OCI-LY3 (cell line): ENCODE results near the gene GALR2.
"Not testable (repeated sequence)": the region's sequence is repeated elsewhere in the genome, so short reads cannot be mapped to it uniquely, and the experiment has no call there.

Experiments
- H2AFZ ChIP-seq: fragments of 200-600, 300-600 bp; shearing (Covaris generic); 2 replicates; pipeline ENCODE4 v1.6.0; 2014; ENCODE audit warnings: antibody characterized with exemption, low read depth, low read length
- H3K27ac ChIP-seq: fragments of 200-600, 300-600 bp; sonication (generic); 2 replicates; pipeline ENCODE4 v1.5.1; 2014; ENCODE audit warnings: mild to moderate bottlenecking, low read length, moderate library complexity, mixed read lengths
- H3K27me3 ChIP-seq: fragments of 200-600, 300-600 bp; sonication (generic); 2 replicates; pipeline ENCODE4 v1.6.1; 2014; ENCODE audit warnings: low read depth, low read length, mixed read lengths
- H3K36me3 ChIP-seq: fragments of 200-600, 300-600 bp; sonication (generic); replicated peaks from 2 replicates; pipeline ENCODE3; 2014; ENCODE audit warnings: low read depth, low read length, mixed read lengths
- H3K4me1 ChIP-seq: fragments of 300-600, 200-600 bp; sonication (generic); 2 replicates; pipeline ENCODE4 v1.6.1; 2014; ENCODE audit warnings: low read length, mixed read lengths
- H3K4me2 ChIP-seq: fragments of 200-600, 300-600 bp; sonication (generic); 2 replicates; pipeline ENCODE4 v1.6.1; 2014; ENCODE audit warnings: low read length, mixed read lengths
- H3K4me3 ChIP-seq: fragments of 300-600, 200-600 bp; sonication (generic); 2 replicates; pipeline ENCODE4 v1.5.1; 2014; ENCODE audit warnings: antibody characterized with exemption, mild to moderate bottlenecking, low read length, moderate library complexity
- H3K79me2 ChIP-seq: fragments of 300-600, 200-600 bp; shearing (Covaris generic); 2 replicates; pipeline ENCODE4 v1.6.1; 2014; ENCODE audit warnings: mild to moderate bottlenecking, low read length, mixed read lengths
- H3K9ac ChIP-seq: fragments of 300-600, 200-600 bp; shearing (Covaris generic); 2 replicates; pipeline ENCODE4 v1.6.0; 2014; ENCODE audit warnings: mild to moderate bottlenecking, low read length, moderate library complexity
- H3K9me3 ChIP-seq: fragments of 200-600, 300-600 bp; shearing (Covaris generic); 2 replicates; pipeline ENCODE4 v1.6.1; 2014; ENCODE audit warnings: low read length, mixed read lengths; ENCODE audit not compliant: insufficient read depth
- H4K20me1 ChIP-seq: fragments of 200-600, 300-600 bp; sonication (generic); 2 replicates; pipeline ENCODE4 v1.6.1; 2016; ENCODE audit warnings: low read length, mixed read lengths; ENCODE audit not compliant: insufficient read depth
- CTCF ChIP-seq: fragments of 200-600, 300-600 bp; sonication (generic); IDR thresholded peaks from 2 replicates; pipeline ENCODE4 v1.5.1; 2014; ENCODE audit warnings: antibody characterized with exemption, low read length, low read depth
- EZH2phosphoT487 ChIP-seq: fragments of 200-600 bp; shearing (Covaris generic); IDR thresholded peaks from 2 replicates; pipeline ENCODE4 v1.6.1; 2018; ENCODE audit warnings: antibody characterized with exemption, mixed run types, low read depth

GALR2 gene

GRCh38 chr17:76077584-76078110, 3.1 kb downstream of the GALR2 start:
- H3K27me3 ChIP-seq = peaks cover 11% of the 10 kb centered on the region
- TF ChIP-seq EZH2phosphoT487 = no peak
- no peak for TF ChIP-seq CTCF
- peaks cover 4% of the 10 kb centered on the region; the same call in 1 of the 2 replicates for H3K79me2 ChIP-seq
- no peaks in the 10 kb centered on the region for H4K20me1 ChIP-seq
- H3K4me2 ChIP-seq = no peak overlapping the region
- no peak overlapping the region for H3K9ac ChIP-seq
- H2AFZ ChIP-seq = no peak overlapping the region
- peaks cover 1% of the 10 kb centered on the region for H3K36me3 ChIP-seq
- H3K27ac ChIP-seq = no peak overlapping the region
- no peaks in the 10 kb centered on the region for H3K4me1 ChIP-seq
- H3K9me3 ChIP-seq = no peaks in the 10 kb centered on the region
- no peak overlapping the region for H3K4me3 ChIP-seq

- H3K27me3 ChIP-seq = peaks cover 11% of the 10 kb centered on the region
Observed at GRCh38 chr17:76078370-76078769, 3.8 kb downstream of the GALR2 start.

DNA sequence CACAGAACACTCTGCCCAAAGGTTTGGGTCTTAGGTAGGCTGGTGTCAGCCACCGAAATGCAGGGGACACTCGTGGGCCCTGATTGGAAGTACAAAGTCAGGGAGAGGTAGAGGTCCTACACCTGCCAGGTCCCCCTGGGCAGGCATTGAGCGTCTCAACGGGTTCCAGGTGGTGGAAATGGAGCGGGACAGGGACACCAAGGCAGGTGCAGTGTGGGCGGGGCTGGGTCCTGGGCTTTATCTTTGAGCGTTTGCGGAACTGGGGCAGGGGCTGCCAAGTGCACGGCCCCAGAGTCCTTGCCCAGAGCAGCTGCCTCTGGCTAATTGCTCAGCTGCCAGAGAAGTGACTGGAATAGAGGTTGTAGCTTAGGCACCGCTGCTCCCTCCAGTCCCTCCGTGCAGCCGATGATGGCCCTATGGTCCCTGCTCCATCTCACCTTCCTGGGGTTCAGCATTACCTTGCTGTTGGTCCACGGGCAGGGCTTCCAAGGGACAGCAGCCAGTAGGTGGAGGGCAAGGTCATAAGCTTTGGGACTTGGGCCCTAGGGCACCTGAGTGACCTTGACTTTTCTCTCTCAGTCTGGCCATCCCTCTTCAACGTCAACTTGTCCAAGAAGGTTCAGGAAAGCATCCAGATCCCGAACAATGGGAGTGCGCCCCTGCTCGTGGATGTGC, 4.4 kb downstream of the GALR2 start, which contains the start of gene ZACN:
Gene ZACN, plus strand, starts transcription at position 323 of the 675 bp plus-strand sequence. Its CDS starts 83 bp downstream, at position 406.
- H3K36me3 ChIP-seq = peaks cover 4% of the 10 kb centered on the region
- no peaks in the 10 kb centered on the region for H4K20me1 ChIP-seq
- H3K79me2 ChIP-seq = no peaks in the 10 kb centered on the region
- H3K9ac ChIP-seq = no peak within 1 kb of the TSS
- H3K4me1 ChIP-seq = no peaks in the 10 kb centered on the region
- no peak within 1 kb of the TSS for H2AFZ ChIP-seq
- no peaks in the 10 kb centered on the region for H3K9me3 ChIP-seq
- no peak within 1 kb of the TSS for H3K4me2 ChIP-seq
- no peak within 1 kb of the TSS for H3K27ac ChIP-seq
- H3K4me3 ChIP-seq = no peak within 1 kb of the TSS
- no peak for TF ChIP-seq CTCF
- no peak for TF ChIP-seq EZH2phosphoT487
- peaks cover 11% of the 10 kb centered on the region for H3K27me3 ChIP-seq

More at GRCh38 chr17:76078370-76078769, 3.8 kb downstream of the GALR2 start:
- H3K4me2 ChIP-seq, H3K4me1 ChIP-seq, H3K36me3 ChIP-seq, H3K79me2 ChIP-seq, H2AFZ ChIP-seq, H3K9me3 ChIP-seq, H3K4me3 ChIP-seq, H4K20me1 ChIP-seq, H3K27ac ChIP-seq, H3K9ac ChIP-seq: not testable (repeated sequence)

DNA sequence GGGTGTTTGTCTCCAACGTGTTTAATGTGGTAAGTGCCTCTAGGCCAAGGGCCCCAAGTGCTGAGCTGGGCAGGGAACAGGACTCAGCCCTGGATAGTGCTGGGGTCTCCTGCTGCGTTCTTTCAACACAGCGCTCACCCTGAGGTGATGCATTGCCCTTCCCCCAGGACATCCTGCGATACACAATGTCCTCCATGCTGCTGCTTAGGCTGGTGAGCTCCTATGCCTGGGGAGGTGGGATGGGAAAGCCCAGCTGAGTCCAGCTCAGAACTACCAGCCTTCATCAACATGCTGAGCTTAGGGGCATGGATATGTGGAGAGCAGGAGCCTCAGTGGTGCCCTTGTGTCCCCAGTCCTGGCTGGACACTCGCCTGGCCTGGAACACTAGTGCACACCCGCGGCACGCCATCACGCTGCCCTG, 5.0 kb downstream of the GALR2 start:
- peaks cover 4% of the 10 kb centered on the region for H3K36me3 ChIP-seq
- H2AFZ ChIP-seq = no peak overlapping the region
- no peak for TF ChIP-seq CTCF
- TF ChIP-seq EZH2phosphoT487 = no peak
- H3K4me1 ChIP-seq = no peaks in the 10 kb centered on the region
- no peak overlapping the region for H3K4me3 ChIP-seq
- H4K20me1 ChIP-seq = no peaks in the 10 kb centered on the region
- H3K9me3 ChIP-seq = no peaks in the 10 kb centered on the region
- no peaks in the 10 kb centered on the region for H3K79me2 ChIP-seq
- no peak overlapping the region for H3K9ac ChIP-seq
- H3K27ac ChIP-seq = no peak overlapping the region
- peaks cover 11% of the 10 kb centered on the region for H3K27me3 ChIP-seq
- H3K4me2 ChIP-seq = no peak overlapping the region
